ENCODE data around the gene DSC1.

DSC1 gene

GRCh38 chr18:31205273-31205672 lies 42.6 kb upstream of the DSC1 start:
- TF ChIP-seq, protein P1, sequence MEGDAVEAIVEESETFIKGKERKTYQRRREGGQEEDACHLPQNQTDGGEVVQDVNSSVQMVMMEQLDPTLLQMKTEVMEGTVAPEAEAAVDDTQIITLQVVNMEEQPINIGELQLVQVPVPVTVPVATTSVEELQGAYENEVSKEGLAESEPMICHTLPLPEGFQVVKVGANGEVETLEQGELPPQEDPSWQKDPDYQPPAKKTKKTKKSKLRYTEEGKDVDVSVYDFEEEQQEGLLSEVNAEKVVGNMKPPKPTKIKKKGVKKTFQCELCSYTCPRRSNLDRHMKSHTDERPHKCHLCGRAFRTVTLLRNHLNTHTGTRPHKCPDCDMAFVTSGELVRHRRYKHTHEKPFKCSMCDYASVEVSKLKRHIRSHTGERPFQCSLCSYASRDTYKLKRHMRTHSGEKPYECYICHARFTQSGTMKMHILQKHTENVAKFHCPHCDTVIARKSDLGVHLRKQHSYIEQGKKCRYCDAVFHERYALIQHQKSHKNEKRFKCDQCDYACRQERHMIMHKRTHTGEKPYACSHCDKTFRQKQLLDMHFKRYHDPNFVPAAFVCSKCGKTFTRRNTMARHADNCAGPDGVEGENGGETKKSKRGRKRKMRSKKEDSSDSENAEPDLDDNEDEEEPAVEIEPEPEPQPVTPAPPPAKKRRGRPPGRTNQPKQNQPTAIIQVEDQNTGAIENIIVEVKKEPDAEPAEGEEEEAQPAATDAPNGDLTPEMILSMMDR (conservative IDR thresholded peaks at IDR 0.05; ENCODE audit: low read depth) = no peak
- CTCF ChIA-PET = no interaction called here
- POLR2A ChIA-PET (ENCODE audit: low non-redundant PET) = no interaction called here
- DNase-seq (ENCODE audit: low spot score) = no peak
- no peak overlapping the region for H3K27ac ChIP-seq

DNA sequence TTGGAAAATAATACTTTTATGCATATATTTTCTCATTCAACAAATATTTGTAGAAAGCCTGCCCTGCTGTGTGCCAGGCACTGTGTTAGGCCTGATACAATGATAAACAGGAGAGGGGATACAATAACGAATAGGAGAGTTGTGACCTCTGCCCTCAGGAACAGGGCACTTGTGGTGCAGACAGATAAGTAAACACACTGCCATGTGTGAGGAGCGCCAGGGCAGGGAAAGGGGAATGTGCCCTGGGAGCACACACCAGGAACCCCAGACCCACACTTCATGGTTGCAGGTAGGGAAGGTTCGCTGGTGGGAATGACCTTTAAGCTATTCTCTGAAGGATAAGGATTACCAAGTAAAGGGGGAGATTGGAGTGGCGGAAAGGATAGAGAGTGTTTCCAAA lies 42.2 kb upstream of the DSC1 start:
- no peak overlapping the region for H3K27ac ChIP-seq
- ChIA-PET POLR2A (ENCODE audit: low non-redundant PET) (no interaction called here), CTCF (no interaction called here)
- DNase-seq (ENCODE audit: low spot score) = no peak
- TF ChIP-seq, protein P1 (conservative IDR thresholded peaks at IDR 0.05; ENCODE audit: low read depth) = no peak

DNA sequence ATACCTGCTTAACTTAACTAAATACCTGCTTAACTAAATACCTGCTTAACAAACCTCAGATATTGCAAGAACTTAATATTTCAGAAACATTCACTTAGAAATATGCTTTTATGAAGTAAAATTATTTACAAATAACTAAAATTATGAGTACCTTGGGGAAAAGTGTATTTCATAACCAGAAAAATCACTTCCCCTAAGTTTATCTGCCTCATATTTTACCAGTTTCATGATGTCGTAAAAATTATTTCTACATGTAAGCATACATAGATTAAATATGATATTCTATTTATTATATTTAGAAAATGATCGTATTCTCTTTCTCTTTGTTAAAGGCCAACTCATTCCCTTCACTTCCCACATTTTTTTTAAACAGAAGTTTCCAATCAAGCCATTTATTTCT lies 41.5 kb upstream of the DSC1 start:
- no peak for DNase-seq (ENCODE audit: low spot score)
- TF ChIP-seq, protein P1 (conservative IDR thresholded peaks at IDR 0.05; ENCODE audit: low read depth) = no peak
- POLR2A ChIA-PET (ENCODE audit: low non-redundant PET) = no interaction called here
- CTCF ChIA-PET = no interaction called here
- H3K27ac ChIP-seq = no peak overlapping the region

GRCh38 chr18:31203794-31204148 lies 41.1 kb upstream of the DSC1 start:
- no peak for DNase-seq (ENCODE audit: low spot score)
- POLR2A ChIA-PET (ENCODE audit: low non-redundant PET) = no interaction called here
- no peak overlapping the region for H3K27ac ChIP-seq
- TF ChIP-seq, protein P1 (conservative IDR thresholded peaks at IDR 0.05; ENCODE audit: low read depth) = no peak
- CTCF ChIA-PET = no interaction called here

GRCh38 chr18:31203096-31203793 lies 40.6 kb upstream of the DSC1 start:
- H3K27ac ChIP-seq = no peak overlapping the region
- POLR2A ChIA-PET (ENCODE audit: low non-redundant PET) = no interaction called here
- CTCF ChIA-PET = no interaction called here
- no peak for DNase-seq (ENCODE audit: low spot score)
- TF ChIP-seq, protein P1 (conservative IDR thresholded peaks at IDR 0.05; ENCODE audit: low read depth) = no peak

GRCh38 chr18:31199190-31199769 lies 36.6 kb upstream of the DSC1 start:
- TF ChIP-seq, protein P1 (conservative IDR thresholded peaks at IDR 0.05; ENCODE audit: low read depth) = no peak
- CTCF ChIA-PET = no interaction called here
- POLR2A ChIA-PET (ENCODE audit: low non-redundant PET) = no interaction called here
- peak overlapping the region; percentile 36; the same call in 1 of the 2 replicates for H3K27ac ChIP-seq
- no peak for DNase-seq (ENCODE audit: low spot score)
